Measurements from ENCODE around the gene SHMT2. TPM values are rescaled to one million over a fixed set of nuclear protein-coding genes. Genes with fewer than 3 reads are reported as not detected.
A peak's percentile ranks its signal among the peaks of the same experiment; 100 is the strongest.

The SHMT2 gene
- total RNA-seq, 2 donors from 2014 or later: 49.6 to 51.4 TPM

GRCh38 chr12:57229046-57229633, 371 bp upstream of the SHMT2 start:
- H3K4me3 ChIP-seq: peak overlapping the region; percentile 43 to 56

GRCh38 chr12:57230381-57231155, 1.1 kb downstream of the SHMT2 start:
- no peaks in the 10 kb centered on the region for H3K9me3 ChIP-seq
- DNase-seq (ENCODE audit: low spot score): no peak
- WGBS: 39% methylated on average over 10 of the region's 10 CpGs
- intact Hi-C loops (cut with DNase I): no loop called here
- H3K4me1 ChIP-seq (replicated peaks): peaks cover 9% of the 10 kb centered on the region
- H3K27ac ChIP-seq: no peak overlapping the region
- no peaks in the 10 kb centered on the region for H3K36me3 ChIP-seq
- TF ChIP-seq POLR2A (IDR thresholded peaks at IDR 0.05) (no peak), CTCF (IDR thresholded peaks at IDR 0.05) (no peak), POLR2AphosphoS5 (IDR thresholded peaks at IDR 0.05) (no peak)
- H3K4me3 ChIP-seq: peak overlapping the region; percentile 43 to 56
- H3K27me3 ChIP-seq (replicated peaks; ENCODE audit: insufficient read depth): peaks cover 5% of the 10 kb centered on the region

More at GRCh38 chr12:57229046-57229633, 371 bp upstream of the SHMT2 start:
- WGBS: 21% methylated on average over 9 of the region's 9 CpGs
- Histone ChIP-seq H3K9me3 (no peaks in the 10 kb centered on the region), H3K4me1 (replicated peaks) (peaks cover 9% of the 10 kb centered on the region), H3K36me3 (no peaks in the 10 kb centered on the region), H3K27ac (no peak overlapping the region), H3K27me3 (replicated peaks; ENCODE audit: insufficient read depth) (peaks cover 7% of the 10 kb centered on the region)
- peak in 2 of 4 experiments; percentile 41 to 52 for TF ChIP-seq CTCF (IDR thresholded peaks at IDR 0.05)
- TF ChIP-seq POLR2AphosphoS5 (IDR thresholded peaks at IDR 0.05): no peak
- TF ChIP-seq POLR2A (IDR thresholded peaks at IDR 0.05): no peak
- no peak for DNase-seq (ENCODE audit: low spot score)
- intact Hi-C loops (cut with DNase I): no loop called here

- Histone ChIP-seq H3K4me3 (no peak overlapping the region), H3K27me3 (replicated peaks; ENCODE audit: insufficient read depth) (no peaks in the 10 kb centered on the region), H3K9me3 (no peaks in the 10 kb centered on the region), H3K27ac (no peak overlapping the region), H3K4me1 (replicated peaks) (peaks cover 9% of the 10 kb centered on the region), H3K36me3 (no peaks in the 10 kb centered on the region)
- no peak for TF ChIP-seq POLR2AphosphoS5 (IDR thresholded peaks at IDR 0.05)
- no peak for TF ChIP-seq POLR2A (IDR thresholded peaks at IDR 0.05)
- TF ChIP-seq CTCF (IDR thresholded peaks at IDR 0.05): no peak
- no peak for DNase-seq (ENCODE audit: low spot score)
- WGBS: 93% methylated on average over 13 of the region's 13 CpGs
- intact Hi-C loops (cut with DNase I): no loop called here
These were observed 1.9 kb downstream of the SHMT2 start for GRCh38 chr12:57231276-57232021.

- TF ChIP-seq POLR2AphosphoS5 (IDR thresholded peaks at IDR 0.05) (no peak), CTCF (IDR thresholded peaks at IDR 0.05) (no peak), POLR2A (IDR thresholded peaks at IDR 0.05) (no peak)
- no peak for DNase-seq (ENCODE audit: low spot score)
- no peaks in the 10 kb centered on the region for H3K36me3 ChIP-seq
- intact Hi-C loops (cut with DNase I): no loop called here
- H3K9me3 ChIP-seq: no peaks in the 10 kb centered on the region
- H3K27ac ChIP-seq: no peak overlapping the region
- H3K4me1 ChIP-seq (replicated peaks): peaks cover 9% of the 10 kb centered on the region
- H3K27me3 ChIP-seq (replicated peaks; ENCODE audit: insufficient read depth): no peaks in the 10 kb centered on the region
- no peak overlapping the region for H3K4me3 ChIP-seq
- WGBS: 91% methylated on average over 19 of the region's 19 CpGs
These were observed 2.7 kb downstream of the SHMT2 start for GRCh38 chr12:57232156-57232756.

Measured in prostate gland (tissue), 2 donors.